NCI-H446 (cell line): ENCODE results near the gene NCBP2.
A peak's percentile ranks its signal among the peaks of the same experiment; 100 is the strongest.
"Not testable (repeated sequence)": the region's sequence is repeated elsewhere in the genome, so short reads cannot be mapped to it uniquely, and the experiment has no call there.

ENCODE experiments used
- DNase-seq, 2 experiments: peaks; one replicate each; lab custom pipeline; 2025; lab: John Stamatoyannopoulos, UW

NCBP2 gene

DNA sequence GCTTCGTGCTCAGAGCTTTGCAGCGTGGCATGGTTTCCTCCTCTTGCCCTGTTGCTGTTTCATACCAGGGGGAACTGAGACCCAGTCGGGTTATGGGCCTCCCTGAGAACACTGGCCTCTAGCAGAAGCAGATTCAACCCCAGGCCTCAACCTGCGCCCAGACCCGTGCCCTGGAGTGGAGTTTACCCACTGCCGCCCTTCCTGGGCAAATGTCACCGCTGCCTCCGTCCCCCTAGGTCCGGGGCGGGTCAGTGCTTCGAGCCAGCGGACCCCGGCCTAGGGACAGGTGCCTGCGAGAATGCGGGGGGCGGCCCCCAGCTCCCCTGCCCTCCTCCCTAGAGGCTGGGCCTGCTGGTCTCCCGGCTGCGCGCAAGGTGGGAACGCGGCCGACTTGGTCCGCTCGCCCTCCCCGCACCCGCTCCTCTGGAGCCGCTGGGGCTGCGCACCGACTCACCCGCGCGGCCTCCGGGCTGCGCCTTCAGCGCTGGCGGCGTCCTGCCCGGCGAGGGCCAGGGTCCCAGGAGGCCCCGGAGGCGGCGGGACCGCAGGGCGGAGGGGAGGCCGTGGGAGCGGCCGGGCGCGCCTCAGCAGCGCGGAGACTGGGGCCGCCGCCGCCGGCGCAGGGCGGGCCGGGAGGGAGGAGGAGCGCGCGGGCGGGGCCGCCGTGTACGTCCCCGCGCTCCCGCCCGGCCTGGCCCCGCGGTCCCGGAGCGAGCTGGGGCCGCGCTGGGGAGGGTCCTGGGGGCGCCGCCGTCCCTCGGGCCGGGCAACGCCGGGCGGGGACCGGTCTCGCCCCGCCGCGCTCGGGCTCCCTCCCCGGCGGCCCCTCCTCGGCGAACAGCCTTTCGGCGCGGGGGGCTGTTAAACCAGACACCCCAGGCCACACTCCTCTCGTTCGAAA lies 26.2 kb upstream of the NCBP2 start, which contains the start of gene PIGZ:
Gene PIGZ, minus strand, starts transcription at position 601 of the 901 bp plus-strand sequence. CDS start 16,802 bp downstream, outside the sequence.
- DNase-seq: peak in 1 of 2 experiments; percentile 61

DNA sequence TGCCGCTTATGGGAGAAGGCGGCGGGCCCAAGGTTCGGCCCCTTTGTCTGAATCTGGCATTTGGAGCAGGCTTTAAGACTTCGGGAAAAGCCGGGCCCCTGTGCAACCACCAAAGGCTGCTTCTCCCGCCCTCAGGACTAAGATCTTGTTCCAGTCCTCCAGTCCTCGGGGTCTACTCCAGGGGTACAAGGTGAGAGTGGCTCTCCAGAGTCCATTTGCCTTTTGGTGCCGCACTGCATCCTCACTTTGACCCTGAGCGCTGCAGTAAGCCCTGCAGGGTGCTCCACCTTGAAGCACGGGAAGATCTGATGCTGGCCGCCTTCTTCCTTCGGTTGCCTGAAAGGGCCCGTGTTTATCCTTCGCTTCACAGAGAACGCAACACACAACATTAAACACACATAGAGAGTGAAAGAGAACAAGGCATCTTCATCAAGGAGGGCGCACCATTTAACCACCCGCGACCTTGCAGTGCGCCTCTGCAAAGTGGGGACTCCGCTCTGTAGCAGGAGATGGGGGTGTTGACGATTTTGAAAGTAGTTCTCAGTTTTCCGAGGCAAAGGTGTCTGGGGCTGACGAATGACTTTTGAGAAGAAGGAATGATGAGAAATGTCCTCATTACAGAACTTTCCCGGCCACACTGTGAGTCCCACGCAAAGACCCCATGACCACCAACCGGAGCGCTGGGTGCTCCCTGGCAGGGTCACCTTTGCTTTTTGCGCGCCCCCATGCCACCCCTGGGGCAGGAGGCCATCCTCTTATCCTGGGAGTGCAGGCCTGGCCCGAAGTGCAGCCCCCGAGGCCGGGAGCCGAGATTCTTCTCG lies 25.3 kb upstream of the NCBP2 start:
- no peak for DNase-seq

DNA sequence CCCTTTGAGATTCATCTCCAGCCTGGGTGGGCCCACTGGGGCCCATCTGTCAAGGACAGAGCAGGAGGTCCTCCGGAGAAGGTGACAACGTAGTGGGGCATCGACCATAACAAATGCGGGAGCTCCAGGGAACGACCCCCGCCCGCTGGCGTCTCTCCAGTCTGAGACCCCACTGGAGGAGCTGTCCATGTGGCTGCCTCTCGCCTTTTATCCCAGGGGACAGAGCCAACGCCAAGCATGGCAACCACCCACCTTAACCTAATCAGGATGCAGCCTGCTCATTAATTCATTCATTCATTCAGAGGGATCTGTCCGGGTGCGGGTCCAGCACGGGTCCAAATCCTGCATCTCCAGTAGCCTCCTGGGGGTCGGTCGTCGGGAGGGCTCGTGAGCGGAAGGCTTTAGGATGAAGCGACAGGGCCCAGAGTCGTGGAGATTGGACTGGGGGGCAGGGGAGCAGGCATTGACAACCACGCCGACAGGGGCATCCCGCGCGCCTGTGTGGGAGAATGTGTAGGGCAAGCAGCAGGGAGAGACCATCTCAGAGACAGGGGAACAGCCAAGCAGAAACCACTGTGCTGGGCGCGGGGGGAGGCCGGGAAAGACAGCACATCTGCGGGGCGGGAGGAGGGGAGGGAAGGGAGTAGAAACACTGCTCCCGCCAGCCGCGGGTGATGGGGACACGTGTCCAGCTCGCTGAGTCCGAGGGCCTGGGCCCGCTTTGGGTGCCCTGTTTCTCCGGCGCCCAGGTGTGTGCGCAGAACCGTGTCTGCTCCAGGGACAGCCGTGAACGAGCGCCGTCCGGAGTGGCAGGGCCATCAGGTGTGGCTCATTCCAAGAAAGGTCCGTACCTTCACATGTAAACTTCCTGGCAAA lies 24.4 kb upstream of the NCBP2 start:
- no peak for DNase-seq

DNA sequence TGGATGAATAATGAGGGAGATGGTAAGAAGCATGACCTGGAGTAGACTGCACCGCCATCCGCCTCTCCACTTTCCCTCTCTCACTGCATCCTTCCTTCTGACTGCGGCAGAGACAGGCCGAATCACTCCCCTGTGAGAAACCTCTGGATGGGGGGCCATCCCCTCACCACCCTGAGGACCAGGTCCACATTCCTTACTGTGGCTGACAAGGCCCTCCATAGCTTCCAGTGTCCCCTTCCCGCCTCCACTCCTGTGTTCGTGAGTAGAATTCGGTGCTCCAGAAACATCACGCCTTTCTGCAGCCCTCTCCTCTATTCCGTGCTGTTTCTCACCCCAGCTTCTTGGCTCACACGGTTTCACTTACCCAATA lies 23.5 kb upstream of the NCBP2 start:
- DNase-seq: no peak

DNA sequence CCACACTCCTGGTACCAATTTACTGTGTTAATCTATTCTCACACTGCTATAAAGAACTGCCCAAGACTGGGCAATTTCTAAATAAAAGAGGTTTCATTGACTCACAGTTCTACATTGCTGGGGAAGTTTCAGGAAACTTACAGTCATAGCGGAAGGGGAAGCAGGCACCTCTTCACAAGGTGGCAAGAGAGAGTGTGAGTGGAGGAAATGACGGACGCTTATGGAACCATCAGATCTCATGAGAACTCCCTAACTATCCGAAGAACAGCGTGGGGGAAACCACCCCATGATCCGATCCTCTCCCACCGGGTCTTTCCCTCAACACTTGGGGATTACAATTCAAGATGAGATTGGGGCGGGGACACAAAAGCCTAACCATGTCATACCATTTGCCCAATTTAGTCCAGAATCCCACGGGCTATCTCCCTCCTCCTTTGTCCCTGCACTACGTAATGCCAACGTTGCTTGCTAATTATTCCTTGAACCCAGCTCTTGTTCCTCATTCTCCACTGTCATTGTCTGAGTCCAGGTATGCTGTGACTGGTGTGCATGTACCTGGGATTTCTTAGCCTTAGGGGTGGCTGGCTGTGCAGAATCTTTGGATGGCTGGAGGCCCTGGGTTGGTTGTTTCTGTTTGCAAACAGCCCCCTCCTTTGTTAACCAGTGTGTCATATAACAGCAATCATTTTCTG lies 22.9 kb upstream of the NCBP2 start:
- no peak for DNase-seq

DNA sequence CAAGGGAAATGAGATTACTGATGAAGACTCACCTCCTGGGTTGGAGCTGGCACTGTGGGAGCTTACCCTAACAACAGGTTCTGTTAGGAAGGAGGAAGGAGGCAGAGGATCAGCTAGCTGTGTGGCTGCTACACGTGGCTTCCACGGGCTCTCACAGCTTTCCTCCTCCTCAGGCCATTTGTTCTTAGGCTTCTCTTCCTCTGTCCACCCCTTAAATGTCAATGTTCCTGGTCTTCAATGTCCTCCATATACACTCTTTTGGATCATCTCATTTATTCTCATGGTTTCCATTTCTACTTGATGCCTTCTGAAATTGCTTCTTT lies 21.3 kb upstream of the NCBP2 start:
- no peak for DNase-seq

DNA sequence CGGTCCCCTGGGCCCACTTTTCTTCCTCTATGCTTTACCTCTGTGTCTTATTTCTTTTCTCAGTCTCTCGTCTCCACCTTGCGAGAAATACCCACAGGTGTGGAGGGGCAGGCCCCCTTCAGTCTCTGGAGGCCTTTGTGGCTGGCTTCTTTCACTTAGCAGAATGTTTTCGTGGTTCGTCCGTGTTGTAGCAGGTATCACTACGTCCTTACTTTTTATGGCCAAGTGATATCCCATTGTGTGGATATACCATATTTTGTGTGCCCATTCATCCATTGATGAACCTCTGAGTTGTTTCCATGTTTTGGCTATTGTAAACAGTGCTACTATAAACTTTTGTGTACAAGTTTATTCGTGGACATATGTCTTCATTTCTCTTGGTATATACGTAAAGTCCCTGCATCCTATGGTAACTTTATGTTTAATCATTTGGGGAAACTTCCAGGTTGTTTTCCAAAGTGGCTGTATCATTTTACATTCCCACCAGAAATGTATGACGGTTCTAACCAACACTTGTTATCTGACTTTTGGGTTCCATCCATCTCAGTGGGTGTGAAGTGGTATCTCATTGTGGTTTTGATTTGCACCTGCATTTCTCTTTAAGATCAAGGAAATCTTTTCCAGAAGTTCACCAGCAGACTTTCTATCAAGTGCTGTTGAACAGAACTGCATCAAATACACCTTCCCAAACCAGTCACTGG lies 20.8 kb upstream of the NCBP2 start:
- DNase-seq: no peak

DNA sequence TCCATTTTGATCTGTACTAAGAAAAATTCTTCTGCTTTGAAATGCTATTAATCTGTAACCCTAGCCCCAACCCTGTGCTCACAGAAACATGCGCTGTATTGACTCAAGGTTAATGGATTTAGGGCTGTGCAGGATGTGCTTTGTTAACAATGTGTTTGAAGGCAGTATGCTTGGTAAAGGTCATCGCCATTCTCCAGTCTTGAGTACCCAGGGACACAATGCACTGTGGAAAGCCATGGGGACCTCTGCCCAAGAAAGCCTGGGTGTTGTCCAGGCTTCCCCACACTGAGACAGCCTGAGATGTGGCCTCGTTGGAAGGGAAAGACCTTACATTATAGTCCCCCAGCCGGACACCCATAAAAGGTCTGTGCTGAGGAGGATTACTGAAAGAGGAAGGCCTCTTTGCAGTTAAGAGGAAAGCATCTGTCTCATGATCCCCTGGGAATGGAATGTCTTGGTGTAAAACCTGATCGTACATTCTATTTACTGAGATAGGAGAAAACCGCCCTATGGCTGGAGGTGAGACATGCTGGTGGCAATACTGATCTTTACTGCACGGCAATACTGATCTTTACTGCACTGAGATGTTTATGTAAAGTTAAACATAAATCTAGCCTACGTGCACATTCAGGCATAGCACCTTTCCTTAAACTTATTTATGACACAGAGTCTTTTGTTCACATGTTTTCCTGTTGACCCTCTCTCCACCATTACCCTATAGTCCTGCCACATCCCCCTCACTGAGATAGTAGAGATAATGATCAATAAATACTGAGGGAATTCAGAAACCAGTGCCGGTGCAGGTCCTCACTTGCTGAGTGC lies 20.0 kb upstream of the NCBP2 start:
- no peak for DNase-seq

DNA sequence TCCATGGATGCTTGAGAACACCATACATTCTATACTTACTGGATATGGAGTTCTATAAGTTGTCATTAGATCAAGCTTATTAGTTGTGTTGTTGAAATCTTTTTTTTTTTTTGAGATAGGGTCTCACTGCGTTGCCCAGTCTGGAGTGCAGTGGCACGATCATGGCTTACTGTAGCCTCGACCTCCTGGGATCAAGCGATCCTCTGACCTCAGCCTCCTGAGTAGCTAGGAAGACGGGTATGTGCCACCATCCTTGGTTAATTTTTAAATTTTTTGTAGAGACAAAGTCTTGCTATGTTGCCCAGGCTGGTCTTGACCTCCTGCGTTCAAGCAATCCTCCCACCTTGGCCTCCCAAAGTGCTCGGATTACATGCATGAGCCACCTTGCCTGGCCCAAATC lies 12.5 kb upstream of the NCBP2 start:
- DNase-seq: no peak

DNA sequence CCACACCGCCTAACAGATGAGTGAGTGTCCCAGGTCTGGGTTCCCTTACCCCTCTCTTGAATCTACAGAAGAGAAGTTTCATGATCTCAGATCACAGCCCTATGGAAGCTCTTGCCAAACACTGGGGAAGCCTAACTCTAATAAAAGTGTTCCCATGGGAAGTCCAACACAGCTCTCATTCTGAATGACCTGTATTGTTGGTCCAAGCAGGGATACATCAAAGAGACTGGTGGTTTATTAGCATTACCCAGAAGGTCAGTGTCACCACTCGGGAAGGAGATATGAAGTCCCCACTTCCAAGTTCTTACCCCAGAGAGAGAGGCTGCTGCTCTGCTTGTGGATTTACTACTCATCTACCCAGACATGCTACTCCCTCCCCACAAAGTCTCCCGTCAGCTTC lies 9.0 kb upstream of the NCBP2 start:
- no peak for DNase-seq

DNA sequence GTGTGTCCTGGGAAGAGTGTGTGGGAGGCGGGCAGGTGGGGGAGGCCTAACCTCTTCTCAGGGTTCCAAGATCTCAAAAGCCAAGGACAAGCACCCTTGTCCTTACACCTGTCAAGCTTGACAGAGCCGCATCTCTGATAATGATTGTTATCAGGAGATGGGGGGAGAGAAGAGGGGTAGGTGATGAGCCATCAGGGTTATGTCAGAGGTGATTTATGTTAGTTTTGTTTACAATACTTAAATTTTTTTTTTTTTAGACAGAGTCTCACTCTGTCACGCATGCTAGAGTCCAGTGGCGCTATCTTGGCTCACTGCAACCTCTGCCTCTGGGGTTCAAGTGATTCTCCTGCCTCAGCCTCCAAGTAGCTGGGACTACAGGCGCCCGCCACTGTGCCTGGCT lies 7.4 kb upstream of the NCBP2 start:
- no peak for DNase-seq

DNA sequence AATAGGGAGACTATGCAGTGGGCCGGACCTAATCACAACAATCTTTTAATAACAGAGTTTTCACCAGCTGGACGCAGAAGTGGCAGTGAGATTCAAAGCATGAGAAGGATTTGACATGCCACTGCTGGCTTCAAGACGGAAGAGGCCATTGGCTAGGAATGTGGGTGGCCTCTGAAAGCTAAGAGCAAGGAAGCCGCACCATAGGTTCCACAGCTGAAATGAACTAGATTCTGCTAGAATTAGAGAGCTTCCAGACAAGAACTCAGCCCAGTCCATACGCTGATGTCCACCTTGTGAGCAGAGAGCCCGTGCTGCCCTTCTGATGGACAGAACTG lies 6.9 kb upstream of the NCBP2 start:
- no peak for DNase-seq

DNA sequence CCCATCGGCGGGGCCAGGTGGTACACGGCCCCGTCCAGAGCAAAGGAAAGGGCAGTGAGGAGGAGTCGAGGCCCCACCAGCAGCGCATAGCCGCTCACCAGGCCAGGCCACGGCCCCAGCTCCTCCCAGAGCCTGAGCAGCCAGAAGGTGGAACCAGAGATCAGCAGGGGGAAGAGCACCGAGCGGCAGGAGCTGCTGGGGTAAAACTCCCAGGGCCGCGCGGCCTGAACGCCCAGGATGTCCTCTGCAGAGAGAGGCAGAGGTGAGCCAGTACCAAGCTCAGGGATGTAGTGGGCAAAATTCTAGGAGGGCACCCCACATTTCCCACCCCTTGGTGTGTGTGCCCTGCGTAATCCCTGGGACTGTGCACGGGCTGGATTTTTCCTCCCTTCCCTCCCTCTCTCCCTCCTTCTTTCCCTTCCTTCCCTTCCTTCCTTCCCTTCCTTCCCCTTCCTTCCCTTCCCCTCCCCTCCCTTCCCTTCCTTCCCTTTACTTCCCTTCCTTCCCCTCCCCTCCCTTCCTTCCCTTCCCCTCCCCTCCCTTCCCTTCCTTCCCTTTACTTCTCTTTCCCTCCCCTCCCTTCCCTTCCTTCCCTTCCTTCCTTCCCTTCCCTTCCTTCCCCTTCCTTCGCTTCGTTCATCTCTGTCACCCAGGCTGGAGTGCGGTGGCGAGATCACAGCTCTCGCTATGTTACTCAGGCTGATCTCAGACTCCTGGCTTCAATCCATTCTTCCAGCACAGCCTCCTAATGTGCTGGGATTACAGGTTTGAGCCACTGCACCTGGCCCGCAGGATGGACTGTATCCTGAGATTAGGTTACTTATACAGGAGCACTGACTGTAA lies 6.3 kb upstream of the NCBP2 start:
- DNase-seq: no peak

DNA sequence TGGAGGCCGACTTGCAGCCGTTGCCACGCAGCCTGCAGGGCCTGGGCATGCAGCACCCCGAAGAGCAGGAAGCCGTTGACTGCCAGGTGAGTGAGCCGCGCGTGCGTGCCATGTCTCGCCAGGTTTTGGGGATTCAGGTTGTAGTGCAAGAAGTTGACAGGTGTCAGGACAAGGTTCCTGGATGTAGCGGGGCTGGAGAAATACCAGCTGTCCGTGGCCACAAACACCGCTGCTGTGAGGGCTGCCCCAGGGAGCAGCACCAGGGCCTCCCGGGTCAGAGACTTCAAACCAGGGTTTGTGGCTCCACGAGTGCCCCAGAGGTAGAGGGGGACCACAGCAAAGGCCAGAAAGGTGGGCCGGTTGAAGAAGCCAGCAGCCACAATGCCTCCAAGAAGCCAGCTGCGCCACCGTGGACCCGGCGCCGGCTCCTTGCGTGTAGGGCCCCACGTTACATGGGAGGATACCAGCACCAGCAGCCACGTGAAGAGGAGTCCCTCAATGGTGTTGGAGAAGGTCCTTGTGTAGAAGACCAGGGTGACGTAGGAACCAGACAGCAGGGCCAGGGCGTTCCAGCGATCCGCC lies 5.6 kb upstream of the NCBP2 start:
- DNase-seq: no peak

DNA sequence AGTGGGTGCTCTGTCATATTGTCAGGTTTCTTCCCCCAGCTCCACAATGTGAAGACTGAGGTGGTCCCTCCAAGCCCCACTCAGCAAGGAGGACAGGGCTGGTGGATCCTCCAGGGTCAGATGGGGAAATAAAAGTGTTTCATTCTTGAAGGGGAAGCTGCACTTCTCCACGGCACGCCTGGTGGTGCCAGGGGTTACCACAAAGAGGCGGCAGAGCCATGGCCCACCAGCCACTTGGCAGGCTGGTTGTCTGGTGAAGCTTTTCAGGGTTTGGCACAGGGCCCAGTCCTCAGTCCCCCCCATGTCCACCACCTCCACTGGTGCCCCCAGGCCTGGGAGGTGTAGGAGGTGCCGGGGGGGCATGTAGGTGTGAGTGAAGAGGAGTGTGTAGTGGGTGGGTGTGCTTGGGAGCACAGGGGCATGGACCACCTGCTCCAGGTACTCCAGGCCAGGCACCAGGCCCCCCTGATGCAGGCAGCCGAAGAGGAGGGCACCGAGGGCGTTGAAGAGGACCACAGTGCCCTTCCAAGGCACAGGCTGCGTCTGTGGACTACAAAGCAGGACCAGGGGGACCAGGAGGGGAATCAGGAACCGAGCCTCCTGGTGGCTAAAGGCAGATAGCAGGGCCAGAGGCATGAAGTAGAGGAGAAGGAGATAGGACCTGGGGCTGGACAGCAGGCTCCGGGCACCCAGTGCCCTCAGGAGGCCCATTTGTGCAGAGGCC lies 5.0 kb upstream of the NCBP2 start:
- no peak for DNase-seq

DNA sequence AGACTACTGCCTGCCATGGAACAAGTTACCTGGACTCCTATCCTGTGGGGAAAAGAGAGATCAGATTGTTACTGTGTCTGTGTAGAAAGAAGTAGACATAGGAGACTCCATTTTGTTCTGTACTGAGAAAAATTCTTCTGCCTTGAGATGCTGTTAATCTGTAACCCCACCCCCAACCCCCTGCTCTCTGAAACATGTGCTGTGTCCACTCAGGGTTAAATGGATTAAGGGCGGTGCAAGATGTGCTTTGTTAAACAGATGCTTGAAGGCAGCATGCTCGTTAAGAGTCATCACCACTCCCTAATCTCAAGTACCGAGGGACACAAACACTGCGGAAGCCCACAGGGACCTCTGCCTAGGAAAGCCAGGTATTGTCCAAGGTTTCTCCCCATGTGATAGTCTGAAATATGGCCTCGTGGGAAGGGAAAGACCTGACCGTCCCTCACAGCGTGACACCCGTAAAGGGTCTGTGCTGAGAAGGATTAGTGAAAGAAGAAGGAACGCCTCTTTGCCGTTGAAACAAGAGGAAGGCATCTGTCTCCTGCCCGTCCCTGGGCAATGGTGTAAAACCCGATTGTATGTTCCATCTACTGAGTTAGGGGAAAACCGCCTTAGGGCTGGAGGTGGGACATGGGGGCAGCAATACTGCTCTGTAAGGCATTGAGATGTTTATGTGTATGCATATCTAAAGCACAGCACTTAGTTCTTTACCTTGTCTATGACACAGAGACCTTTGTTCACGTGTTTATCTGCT lies 1.9 kb upstream of the NCBP2 start:
- DNase-seq: not testable (repeated sequence)

DNA sequence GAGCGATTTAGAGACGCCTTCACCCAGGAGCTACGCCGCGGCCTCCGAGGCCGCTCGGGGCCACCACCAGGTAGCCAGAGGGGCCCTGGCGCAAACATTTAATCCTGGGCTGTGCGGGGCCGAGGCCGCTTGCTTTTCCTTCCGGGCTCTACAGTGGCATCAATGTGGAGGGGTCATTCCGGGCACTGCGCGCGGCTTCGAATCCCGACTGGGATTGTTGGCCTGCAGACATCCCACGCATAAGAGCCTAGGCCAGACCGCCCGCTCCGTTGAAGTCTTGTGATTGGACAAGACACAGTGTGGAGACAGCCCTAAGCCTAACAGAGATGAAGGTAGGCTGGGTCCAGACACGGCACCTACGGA lies 568 bp upstream of the NCBP2 start:
- DNase-seq: no peak
